Activated CD8-positive, alpha-beta memory T cell treated with anti-CD3 and anti-CD28 coated beads, Interleukin-2, amount 50 U/mL, for 4 hours (primary cell): ENCODE results near the gene EDAR.
A peak's percentile ranks its signal among the peaks of the same experiment; 100 is the strongest.

Source experiments
- DNase-seq: peaks from one replicate; pipeline ENCODE4 v3.0.0-alpha.2; 2020

EDAR gene

DNA sequence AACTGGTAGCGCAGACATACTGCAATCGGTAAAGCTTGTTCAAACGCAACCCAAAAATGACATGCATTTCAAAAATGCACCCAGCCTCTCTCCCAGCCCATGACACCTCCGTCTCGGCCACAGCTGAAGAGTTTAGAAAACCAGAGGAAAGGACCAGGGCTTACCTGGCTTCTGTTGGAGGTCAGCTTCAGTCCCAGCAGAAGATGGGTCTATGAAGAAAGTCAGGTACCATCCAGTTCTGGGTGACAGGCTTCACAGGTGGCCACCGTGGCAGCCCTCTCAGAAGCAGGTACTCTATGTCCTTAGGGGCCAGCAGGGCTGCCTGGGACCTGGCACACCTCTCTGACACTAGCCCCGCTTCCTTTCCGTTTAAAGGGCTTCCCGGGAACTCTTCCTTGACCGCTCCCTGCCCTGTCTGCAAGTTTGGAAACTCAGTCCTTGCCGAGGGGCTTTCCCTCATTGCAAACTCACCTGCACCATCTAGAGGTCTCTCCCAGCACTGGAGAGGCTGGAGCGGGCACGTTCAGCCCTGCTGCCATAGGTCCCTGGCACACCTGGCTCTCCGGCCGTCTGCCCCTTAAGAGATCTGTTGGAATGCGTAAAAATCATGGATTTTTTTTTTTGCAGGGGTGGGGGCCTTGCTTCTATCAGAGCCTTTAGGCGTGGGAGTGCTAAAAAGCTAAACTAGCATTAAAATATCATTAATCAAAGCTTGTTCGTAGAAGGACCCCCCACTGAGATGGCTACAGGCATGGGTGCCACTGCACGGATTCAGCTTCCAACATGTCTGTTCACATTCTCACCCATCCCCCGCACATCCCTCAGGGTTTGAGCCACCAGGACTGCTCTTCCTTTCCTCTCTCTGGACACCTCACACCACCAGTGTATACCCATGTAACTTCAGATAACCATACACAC is at the start of gene EDAR:
TSS of gene EDAR (minus strand) at position 425 of the 918 bp plus-strand sequence. CDS start 58,206 bp downstream, outside the sequence.
- peak; percentile 48 for DNase-seq

GRCh38 chr2:109033171-109033570 is 44.2 kb upstream of the EDAR start:
- no peak for DNase-seq

DNA sequence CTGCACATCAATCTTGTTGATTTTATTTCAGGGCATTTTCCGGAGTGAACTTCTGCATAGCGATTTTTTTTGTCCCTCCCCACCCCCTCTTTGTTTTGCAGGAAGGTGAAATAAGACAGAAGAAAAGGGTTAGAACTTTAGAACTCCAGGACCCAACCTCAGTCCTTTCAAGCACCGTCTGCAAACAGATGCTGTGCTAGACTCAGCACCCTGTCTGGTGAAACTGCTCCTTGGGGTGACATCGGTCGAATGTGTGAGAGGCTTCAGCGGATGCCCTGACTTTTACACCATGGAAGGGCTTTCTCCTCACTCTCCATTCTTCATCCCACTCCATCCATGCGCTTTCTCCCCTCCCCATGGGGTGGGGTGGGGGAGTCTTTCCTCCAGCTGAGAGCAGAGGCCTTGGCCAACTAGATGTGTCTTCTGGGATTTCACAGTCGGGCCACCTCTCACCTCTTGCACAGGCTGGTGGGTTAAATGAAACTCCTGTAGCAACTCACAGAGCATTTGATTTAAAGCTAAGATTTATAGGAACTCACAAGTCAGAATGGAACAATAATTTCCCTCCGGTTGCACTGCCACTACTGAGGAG is 43.3 kb upstream of the EDAR start:
- peak; percentile 27 for DNase-seq

DNA sequence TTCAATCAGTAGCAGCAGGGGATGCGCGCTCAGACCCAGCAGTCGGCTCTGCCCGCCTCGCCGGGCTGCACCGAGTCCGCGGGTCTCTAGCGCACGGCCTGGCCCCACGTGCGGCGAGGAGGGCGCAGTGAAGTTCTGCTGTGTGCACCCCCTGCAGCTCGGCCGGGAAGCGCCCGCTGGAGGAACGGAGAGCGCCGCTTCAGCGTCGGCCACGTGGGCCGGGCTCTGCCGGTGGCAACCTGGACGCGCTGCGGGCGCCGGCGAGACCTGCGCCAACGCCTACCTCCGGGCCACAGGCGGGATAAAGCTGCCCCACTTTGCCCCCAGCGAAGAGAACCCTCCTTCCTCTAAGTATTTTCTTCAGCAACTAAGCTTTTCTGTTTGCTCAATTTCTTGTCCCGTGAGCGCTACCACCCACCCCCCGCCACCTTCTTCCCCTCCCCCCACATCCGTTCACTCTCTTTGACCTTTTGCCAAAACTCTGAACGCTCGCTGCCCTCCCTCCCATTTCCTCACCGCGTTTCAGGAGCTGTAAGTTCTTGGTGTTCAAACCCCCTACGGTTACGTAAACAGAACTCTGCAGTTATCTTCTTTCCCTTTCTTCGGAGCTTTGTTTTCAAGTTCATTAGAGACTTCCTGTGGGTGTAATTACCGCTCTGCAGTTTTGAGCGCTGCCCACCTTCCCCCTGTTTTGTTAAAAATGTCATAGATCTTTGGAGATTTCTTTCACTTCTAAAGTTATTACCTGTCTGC is 42.6 kb upstream of the EDAR start:
- peak; percentile 68 for DNase-seq

GRCh38 chr2:109030870-109031475 is 42.0 kb upstream of the EDAR start:
- peak; percentile 36 for DNase-seq

DNA sequence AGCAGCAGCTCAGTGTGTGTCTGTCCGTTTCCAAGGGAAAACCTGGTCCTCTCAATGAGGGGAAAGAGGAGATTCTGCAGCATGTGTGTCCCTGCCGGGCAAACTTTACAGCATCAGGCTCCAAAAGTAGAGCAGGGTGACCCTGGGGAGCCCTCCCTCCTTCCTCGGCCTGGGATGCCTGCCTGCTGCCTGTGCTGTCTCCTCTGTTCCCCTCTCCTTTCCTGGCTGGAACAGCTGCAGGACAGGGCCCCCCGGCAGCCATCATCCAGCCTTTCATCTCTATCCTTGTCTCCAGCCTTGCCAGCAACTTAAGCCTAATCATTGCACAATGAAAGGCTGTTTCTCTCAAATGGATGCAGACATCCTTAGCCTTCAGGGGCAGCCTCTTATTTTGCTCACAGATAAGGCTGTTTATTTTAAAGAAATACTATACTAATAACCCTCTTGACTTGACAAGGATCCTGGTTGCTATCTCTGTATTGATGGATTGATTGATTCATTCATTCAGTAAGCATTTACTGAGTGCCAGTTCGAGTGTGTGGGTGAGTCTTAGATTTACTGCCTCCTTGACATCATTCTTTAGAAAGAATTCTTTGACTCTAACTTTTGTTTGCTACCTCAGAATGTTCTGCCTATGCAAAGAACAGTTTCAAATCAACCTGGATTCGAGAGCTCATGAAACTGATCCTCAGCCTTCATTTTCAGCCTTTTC is 40.6 kb upstream of the EDAR start:
- DNase-seq, result no peak

GRCh38 chr2:109028738-109029489 is 39.9 kb upstream of the EDAR start:
- no peak for DNase-seq

GRCh38 chr2:109028277-109028676 is 39.3 kb upstream of the EDAR start:
- no peak for DNase-seq

DNA sequence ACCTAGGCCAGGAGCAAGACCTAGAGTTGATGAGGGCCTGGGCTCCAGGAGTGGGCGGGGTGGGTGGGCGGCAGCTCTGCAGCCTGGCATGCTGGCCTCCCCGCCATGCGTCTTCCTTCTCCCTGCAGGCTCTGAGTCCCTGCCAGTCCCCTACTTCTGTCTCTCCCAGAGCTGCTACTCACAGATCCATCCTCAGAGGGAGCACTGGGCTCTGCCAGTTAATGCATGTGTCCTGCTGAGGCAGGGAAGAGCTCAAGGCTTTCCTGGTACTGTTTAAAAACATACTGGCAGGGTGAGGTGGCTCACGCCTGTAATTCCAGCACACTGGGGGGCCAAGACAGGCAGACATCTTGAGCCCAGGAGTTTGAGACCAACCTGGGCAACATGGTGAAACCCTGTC is 38.7 kb upstream of the EDAR start:
- no peak for DNase-seq

DNA sequence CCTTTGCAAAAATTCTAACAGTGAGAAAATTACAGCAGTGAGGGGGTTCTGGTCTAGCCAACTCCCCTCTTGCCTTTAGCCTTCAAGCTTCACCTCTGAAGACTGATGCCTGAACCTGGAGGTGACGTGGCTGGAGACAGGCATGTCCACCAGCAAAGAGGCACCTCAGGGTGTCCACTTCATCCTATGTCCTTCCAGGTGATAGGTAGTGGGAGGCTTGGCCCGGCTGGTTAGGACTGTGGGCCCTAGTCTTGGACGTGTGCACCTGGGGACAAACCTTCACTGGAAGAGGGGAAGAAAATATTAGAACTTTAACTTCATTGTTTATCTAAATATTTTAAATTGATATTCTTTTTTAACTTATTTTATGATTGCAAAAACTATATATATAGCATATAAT is 35.5 kb upstream of the EDAR start:
- DNase-seq, result no peak

DNA sequence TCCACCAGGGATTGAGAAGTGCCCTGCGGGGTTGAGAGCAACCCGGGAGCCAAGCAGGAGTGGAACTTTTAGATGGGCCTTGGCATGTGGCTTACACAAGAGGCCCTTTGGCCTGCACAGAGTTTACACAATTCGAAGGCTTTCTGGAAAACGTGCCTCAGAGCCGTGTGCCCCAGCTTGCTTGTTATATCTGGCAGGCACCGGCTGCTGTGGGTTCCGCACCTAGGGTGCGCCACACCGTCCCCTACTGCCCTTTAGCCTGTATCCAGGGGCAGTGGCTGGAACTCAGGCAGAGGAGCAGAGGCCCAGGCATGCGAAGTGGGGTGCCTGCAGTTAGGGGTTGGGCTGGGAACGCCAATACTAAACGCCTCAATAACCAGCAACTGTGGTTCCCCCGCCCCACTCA is 32.9 kb upstream of the EDAR start:
- DNase-seq, result no peak

- DNase-seq, result no peak
Observed at GRCh38 chr2:109020217-109020637, 31.2 kb upstream of the EDAR start.

DNA sequence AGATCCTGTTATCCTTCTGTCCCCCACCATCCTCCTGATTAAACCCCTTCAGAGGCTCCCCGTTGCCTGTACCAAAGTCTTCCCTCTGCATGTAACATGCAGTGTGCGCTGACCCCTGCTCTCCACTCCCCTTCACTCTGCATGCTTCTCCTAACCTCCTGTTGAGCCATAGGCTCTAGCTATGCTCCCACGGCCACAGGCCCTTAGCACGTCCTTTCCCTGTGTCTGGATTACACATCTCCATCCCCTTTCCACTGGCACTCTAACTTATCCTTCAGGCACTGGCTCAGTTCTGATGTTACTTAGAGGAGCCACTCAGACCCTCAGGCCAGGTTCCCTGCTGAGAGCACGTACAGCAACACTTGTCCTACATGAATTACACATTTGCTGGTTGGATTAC is 29.4 kb upstream of the EDAR start:
- no peak for DNase-seq

DNA sequence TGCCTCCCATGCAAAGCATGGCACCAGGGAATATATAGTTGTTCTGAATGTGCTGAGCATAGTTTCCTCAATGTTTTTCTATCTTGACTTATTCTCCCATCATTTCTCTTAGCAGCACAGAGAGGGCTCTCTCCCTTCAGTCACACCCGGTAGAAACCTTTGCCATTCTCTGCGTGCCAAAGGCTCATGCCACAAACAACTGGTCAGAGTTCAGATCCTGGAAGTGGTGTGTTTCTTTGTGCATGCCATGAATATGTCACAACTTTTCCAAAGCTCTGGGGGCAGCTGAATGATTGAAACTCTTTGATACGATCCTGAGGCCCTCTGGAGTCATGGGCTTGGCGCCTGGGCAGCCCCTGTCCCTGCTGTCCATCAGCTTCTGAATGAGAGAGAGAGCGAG is 28.0 kb upstream of the EDAR start:
- DNase-seq, result no peak

- no peak for DNase-seq
Observed at GRCh38 chr2:109016376-109016775, 27.4 kb upstream of the EDAR start.

- no peak for DNase-seq
Observed at GRCh38 chr2:109014476-109014875, 25.5 kb upstream of the EDAR start.

GRCh38 chr2:109013051-109013450 is 24.0 kb upstream of the EDAR start:
- DNase-seq, result no peak

GRCh38 chr2:109009920-109010610 is 21.0 kb upstream of the EDAR start:
- no peak for DNase-seq

DNA sequence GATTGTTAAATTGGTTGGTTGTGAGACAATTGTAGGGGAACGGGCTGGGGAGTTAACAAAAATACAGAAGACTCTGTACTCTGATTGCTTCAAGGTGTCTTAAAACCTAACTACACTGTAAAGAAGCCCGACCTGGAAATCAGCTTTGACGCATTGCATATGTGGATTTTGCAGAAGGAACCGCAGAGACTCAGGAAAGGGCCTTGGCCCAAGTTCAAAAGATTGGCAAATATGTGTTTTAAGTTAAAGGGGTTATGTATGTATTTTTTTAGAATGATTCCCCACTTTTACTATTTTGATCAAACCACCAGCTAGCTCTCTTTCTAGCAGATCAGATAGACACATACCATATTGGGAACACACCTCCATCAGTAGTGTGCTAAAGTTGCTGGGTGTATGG is 18.0 kb upstream of the EDAR start:
- DNase-seq, result no peak

DNA sequence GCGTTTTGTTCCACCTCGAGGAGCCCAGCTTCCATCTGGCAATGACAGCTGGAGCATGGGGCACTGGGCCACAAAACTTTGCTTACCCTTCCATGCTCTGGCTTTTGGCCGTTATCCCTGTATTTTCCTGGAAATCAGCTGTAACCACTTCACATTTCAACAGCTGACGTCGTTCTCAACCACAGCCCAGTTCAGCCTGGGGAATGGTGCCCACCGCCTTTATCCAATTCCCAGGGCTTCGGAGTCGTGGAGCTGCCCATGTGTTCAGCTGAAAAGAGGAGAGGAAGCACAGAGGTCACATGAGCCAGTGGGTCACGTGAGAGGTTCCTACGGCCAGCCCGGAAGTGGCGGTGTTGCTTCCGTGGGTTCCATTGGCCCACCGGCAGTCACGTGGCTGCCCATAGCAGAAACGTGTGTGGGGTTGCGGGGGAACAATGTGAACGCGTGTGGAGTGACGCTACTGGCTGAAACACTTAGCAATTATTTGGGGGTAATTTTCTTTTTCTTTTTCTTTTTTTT is 16.7 kb upstream of the EDAR start:
- no peak for DNase-seq

DNA sequence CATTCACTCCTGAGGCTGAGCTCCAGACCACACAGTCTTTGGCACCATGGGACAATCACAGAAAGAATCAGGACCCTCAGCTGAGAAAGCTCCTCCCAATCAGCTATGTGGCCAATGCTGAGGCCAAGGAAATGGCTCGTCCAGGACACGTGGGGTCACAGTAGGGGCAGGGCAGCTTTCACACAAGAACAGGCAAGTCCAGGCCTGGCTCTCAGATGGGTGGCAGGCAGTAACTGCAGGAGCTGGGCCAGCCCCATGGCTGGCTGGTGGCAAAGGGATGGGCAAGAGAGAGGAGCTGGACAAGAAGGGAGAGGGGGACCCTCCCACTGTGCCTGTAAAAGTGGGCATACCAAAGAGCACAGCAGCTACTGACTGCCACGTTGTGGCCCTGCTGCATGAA is 12.2 kb upstream of the EDAR start:
- no peak for DNase-seq
